ENCODE data around the gene PBX4. TPM values are rescaled to one million over a fixed set of nuclear protein-coding genes. Genes with fewer than 3 reads are reported as not detected.

PBX4 gene
- total and polyA plus RNA-seq, 10 of the 15 experiments (the other 5 are each of a cell fraction or from before 2014, with no cell fraction given): 0.18 to 17.3 (median 4.2) TPM

DNA sequence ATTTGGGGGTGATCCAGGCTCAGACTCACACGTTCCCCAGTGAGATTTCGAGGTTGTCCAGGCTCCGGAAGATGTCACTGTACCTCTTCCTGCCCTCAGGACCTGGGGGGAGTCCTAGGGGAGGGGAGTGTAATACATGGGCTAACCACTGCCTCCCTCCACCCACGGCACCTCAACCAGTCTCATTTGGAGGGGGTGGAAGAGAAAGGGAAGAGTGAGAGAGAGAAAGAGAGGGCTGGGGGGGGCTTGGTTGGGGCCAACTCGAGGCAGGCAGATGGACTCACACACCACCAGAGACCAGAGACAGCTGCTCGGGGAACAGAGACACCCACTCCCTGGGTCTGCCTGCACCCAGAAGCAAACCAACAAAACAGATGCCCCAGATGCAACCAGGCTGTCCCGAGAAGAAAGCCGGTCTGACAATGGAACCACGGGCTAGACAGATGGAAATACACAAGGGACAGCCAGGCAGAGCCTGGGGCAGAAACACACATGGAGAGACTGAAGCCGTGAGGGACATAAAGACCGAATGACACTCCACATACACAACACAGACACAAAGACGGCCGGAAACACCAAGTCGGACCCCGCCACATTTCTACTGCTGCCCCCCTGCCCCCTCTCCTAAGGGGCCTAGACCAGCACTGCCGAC is 24.1 kb upstream of the PBX4 start (continued):
- no peak for TF ChIP-seq KLF5 (IDR thresholded peaks at IDR 0.05; ENCODE audit: partially characterized antibody)
- TF ChIP-seq ZNF274 (IDR thresholded peaks at IDR 0.05; ENCODE audit: insufficient read depth, insufficient read length): no peak
- TF ChIP-seq POLR2A (IDR thresholded peaks at IDR 0.05; ENCODE audit: low read depth, low read length): peak; percentile 3; the same call in 1 of the 2 replicates
- peak; percentile 8; the same call in 1 of the 2 replicates for TF ChIP-seq IKZF1 (conservative IDR thresholded peaks at IDR 0.05)
- TF ChIP-seq ATF7 (IDR thresholded peaks at IDR 0.05; ENCODE audit: low read depth): 0 out of 2 replicates have a peak, but pooled peaks have one; percentile 20
- TF ChIP-seq RAD21 (IDR thresholded peaks at IDR 0.05; ENCODE audit: insufficient read depth, low read depth, low read length): 0 out of 2 replicates have a peak, but pooled peaks have one; percentile 25
- TF ChIP-seq RAD51 (IDR thresholded peaks at IDR 0.05): no peak
- no peak for TF ChIP-seq ZNF622 (IDR thresholded peaks at IDR 0.05)
- TF ChIP-seq SIX5 (IDR thresholded peaks at IDR 0.05; ENCODE audit: low read depth, low read length, severe bottlenecking): no peak
- no peak for TF ChIP-seq SMC3 (IDR thresholded peaks at IDR 0.05; ENCODE audit: borderline replicate concordance, low read length)
- TF ChIP-seq EGR1 (IDR thresholded peaks at IDR 0.05; ENCODE audit: borderline replicate concordance in 1 of 2, low read depth in 2 of 2, low read length in 2 of 2): peak in 1 of 2 experiments; percentile 85; a peak in 2 of 3 replicates
- TF ChIP-seq CREM (IDR thresholded peaks at IDR 0.05; ENCODE audit: low read depth): no peak
- TF ChIP-seq CHD2 (IDR thresholded peaks at IDR 0.05; ENCODE audit: borderline replicate concordance, low read depth, low read length): no peak
- TF ChIP-seq SMAD5 (IDR thresholded peaks at IDR 0.05; ENCODE audit: low read depth): 0 out of 2 replicates have a peak, but pooled peaks have one; percentile 11
- TF ChIP-seq CTCF (IDR thresholded peaks at IDR 0.05 in 2 of 3, conservative IDR thresholded peaks at IDR 0.05 in 1 of 3; ENCODE audit: control insufficient read depth in 2 of 3, extremely low read depth in 1 of 3, insufficient read depth in 1 of 3, low read depth in 3 of 3, low read length in 3 of 3): peak in 2 of 3 experiments; percentile 4 to 18; a peak in 2 of 6 replicates
- TF ChIP-seq IKZF2 (IDR thresholded peaks at IDR 0.05): peak; percentile 11 to 37; a peak in 1 of 4 replicates
- TF ChIP-seq, protein P1, sequence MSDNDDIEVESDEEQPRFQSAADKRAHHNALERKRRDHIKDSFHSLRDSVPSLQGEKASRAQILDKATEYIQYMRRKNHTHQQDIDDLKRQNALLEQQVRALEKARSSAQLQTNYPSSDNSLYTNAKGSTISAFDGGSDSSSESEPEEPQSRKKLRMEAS (IDR thresholded peaks at IDR 0.05; ENCODE audit: low read depth, low read length): 0 out of 2 replicates have a peak, but pooled peaks have one; percentile 21
- TF ChIP-seq, protein P2, sequence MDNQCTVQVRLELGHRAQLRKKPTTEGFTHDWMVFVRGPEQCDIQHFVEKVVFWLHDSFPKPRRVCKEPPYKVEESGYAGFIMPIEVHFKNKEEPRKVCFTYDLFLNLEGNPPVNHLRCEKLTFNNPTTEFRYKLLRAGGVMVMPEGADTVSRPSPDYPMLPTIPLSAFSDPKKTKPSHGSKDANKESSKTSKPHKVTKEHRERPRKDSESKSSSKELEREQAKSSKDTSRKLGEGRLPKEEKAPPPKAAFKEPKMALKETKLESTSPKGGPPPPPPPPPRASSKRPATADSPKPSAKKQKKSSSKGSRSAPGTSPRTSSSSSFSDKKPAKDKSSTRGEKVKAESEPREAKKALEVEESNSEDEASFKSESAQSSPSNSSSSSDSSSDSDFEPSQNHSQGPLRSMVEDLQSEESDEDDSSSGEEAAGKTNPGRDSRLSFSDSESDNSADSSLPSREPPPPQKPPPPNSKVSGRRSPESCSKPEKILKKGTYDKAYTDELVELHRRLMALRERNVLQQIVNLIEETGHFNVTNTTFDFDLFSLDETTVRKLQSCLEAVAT (IDR thresholded peaks at IDR 0.05): peak; percentile 55; the same call in 1 of the 2 replicates
